Activated CD4-positive, alpha-beta T cell treated with anti-CD3 and anti-CD28 coated beads, Interleukin-2, amount 50 U/mL, for 4 hours (primary cell): ENCODE results near the gene SLC8B1.

ENCODE experiments used
- DNase-seq, 2 experiments: peaks; one replicate each; pipeline ENCODE4 v3.0.0-alpha.2; 2020

Gene SLC8B1

GRCh38 chr12:113267621-113268020, 67.3 kb downstream of the SLC8B1 start:
- no peak for DNase-seq

DNA sequence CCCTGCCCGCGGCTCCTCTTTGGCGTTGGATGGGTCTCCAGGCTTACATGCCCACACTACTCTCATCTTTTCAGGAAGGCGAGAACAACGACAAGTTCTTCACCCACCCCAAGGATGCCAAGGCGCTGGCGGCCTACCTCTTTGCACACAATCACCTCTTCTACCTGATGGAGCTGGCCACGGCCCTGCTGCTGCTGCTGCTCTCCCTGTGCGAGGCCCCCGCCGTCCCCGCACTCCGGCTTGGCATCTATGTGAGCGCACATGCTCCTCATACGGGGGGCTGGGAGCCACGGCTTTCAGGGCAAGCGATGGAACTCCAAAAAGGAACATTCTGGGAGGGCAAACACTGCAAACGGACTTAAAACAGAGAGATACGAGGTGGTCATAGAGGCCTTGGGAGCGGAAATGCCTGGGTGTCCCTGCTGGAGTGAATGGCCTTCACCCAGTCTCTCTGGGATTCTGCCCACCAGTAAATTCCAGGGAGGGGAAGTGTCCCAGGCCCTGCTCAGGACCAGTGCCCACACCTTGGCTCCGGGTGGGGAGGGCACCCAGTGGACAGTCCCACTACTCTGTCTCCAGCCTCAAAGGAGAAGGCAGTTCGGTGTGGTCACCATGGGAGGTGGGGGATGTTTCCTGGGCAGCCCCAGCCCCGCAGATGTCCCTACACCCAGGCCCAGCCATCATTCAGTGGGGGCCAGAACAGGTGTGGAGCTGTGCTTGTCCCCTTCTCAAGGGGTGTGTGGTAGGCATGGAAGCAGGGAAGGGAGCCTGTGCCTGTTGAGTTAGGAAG, 68.6 kb downstream of the SLC8B1 start:
- DNase-seq = no peak

DNA sequence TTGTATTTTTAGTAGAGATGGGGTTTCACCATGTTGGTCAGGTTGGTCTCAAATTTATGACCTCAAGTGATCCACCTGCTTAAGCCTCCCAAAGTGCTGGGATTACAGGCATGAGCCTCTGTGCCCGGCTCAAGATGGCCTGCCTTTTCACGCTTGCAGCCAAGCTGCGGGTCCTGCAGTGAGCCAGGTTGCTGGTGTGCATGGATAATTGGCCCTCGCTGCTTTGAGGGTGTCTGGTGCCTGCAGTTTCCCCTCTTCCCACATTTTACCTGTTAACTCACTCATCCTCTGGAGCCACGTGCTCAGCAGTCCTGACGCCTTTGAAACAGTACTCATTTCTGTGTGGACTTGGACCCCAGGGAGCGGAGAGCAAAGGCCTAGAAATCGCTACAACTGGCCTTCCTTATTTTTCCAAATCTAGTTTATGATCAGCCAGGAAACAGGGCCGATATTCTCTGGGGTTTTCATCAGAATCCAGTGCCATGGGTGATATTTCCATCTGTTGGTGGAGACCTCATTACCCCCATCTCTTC, 71.4 kb downstream of the SLC8B1 start:
- DNase-seq = no peak

DNA sequence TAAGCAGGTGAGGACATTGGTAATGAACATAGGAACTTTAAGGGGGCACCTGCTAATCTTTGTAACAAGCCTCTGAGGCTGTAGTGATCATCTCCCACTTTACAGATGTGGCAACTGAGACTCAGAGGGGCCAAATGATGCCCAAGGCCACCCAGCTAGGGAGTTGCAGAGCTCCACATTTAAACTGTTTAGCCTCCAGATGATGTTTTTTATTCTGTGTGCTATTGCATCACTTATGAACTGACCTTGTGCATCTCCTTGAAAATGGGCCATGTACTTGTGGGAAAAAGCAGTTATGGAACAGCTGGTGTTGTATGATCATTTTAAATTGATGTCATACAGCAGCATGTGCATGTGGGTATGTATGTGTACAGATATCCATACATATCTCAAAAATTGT, 72.2 kb downstream of the SLC8B1 start:
- no peak for DNase-seq

- DNase-seq = no peak
Measured at GRCh38 chr12:113261847-113262470, 73.0 kb downstream of the SLC8B1 start.

GRCh38 chr12:113260636-113261300, 74.1 kb downstream of the SLC8B1 start:
- no peak for DNase-seq

GRCh38 chr12:113260127-113260526, 74.8 kb downstream of the SLC8B1 start:
- DNase-seq = no peak

DNA sequence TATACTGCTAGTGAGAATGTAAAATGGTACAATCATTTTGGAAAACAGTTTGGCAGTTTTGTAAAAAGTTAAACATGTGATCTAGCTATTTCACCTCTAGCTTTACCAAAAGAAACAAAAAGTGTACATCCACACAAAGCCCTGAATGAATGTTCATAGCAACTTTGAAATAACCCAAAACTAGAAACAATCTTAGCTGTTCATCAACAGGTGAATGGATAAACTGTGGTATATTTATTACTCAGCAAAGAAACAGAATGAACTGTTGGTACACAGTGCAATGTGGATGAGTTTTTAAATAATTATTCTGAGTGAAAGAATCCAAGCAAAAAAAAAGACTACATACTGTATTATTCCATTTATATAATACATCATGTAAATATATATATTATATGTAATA, 77.3 kb downstream of the SLC8B1 start:
- no peak for DNase-seq

DNA sequence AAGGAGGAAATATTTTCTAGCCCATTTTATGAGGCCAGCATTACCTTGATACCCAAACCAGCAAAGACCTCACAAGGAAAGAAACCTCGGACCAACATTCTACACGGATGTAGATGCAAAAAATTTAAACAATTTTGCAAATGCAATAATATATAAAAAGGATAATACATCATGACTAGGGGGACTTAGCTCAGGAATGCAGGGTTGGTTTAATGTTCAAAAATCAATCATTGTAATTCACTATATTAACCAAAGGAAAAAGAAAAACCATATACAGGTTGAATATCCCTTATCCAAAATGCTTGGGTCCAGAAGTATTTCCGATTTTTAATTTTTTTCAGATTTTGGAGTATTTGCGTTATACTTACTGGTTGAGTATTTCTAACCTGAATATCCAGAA, 80.6 kb downstream of the SLC8B1 start:
- no peak for DNase-seq

- no peak for DNase-seq
Measured at GRCh38 chr12:113253532-113254285, 81.2 kb downstream of the SLC8B1 start.

DNA sequence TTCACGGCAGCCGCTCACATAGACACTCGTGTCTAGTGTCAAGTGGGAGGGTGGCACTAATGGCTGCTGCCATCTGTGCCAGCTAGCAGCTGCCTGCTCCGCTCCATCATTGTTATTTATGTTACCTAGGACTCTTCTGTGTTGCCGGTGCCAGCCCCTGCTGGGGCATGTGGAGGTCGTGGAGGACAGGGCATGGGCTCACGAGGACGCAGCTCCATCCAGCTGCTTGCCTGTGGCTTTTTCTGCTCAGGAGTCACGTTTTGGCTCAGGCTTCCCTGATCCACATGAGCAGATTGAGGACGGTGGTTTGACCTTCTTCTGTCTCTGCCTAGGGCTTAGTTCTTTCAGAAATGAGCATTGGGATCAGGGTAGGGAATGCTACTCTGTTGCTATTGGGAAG, 82.4 kb downstream of the SLC8B1 start:
- DNase-seq = no peak

DNA sequence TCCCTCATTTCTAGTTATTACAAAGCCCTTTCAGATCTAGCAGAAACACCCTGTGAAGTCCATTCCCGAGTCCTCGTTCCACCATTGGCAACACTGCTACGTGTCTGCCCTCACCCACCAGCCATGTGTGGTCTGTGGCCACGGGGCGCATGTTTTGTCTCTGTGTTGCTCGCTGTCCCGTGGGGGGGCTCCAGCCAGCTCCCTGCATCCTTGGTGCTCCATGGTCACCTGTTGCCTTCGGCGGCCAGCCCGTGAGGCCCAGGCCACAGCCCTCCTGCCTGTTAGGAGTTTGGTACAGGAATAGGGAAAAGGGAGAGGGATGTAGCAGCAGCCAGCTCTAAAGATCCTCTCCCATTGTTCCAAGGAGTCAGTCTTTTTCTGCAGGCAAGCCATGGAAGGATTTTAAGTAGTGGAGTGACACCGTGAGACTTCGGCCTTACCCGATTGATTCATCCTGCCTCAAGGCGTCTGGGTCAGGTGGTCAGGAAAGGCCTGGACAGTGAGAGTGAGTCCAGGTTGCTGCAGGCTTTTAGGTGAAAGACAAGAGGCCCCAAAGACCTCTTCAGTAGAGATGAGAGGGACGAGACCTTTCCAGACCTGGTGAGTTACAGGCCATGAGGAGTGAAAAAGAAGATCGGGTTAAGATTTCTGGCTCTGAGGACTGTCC, 83.4 kb downstream of the SLC8B1 start:
- DNase-seq = no peak

DNA sequence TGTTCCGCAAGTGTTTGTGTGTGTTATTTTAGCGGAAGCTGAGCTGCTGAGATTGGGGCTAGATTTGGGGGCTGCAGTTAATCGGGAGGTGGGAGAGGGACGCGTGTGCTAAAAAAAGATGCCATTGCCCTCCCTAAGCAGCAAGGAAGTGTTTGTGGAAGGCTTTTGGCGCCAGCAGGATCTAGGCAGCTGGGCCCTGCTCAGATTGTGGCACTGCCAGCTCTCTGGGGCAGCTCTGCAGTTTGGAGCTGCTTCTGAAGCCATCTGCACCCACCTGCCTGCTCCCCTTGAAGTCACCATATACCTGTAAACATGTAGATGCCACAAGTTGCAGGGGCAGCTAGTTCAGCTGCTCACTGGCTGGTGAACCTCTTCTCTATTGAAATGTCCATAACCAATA, 84.9 kb downstream of the SLC8B1 start:
- no peak for DNase-seq

GRCh38 chr12:113249546-113249945, 85.4 kb downstream of the SLC8B1 start:
- DNase-seq = no peak

GRCh38 chr12:113248842-113249435, 86.0 kb downstream of the SLC8B1 start:
- DNase-seq = no peak
